ENCODE results near the gene CD209.
"Not testable (repeated sequence)": the region's sequence is repeated elsewhere in the genome, so short reads cannot be mapped to it uniquely, and the experiment has no call there.

CD209 gene

GRCh38 chr19:7746903-7747884 is at the start of gene CD209:
CD209 (minus strand) TSS chr19:7747534; CDS start chr19:7747511, 23 bp downstream.
- DNase-seq, result no peak

- DNase-seq, result no peak
These were observed 48.3 kb upstream of the CD209 start for GRCh38 chr19:7795555-7796161.

- DNase-seq, result no peak
These were observed 46.2 kb upstream of the CD209 start for GRCh38 chr19:7793493-7793892.

- not testable (repeated sequence) for DNase-seq
These were observed 45.4 kb upstream of the CD209 start for GRCh38 chr19:7792701-7793100.

- DNase-seq, result no peak
These were observed 44.9 kb upstream of the CD209 start for GRCh38 chr19:7792281-7792680.

- DNase-seq, result no peak
These were observed 43.1 kb upstream of the CD209 start for GRCh38 chr19:7790416-7790815.

- DNase-seq, result peak; percentile 17
These were observed 42.1 kb upstream of the CD209 start for GRCh38 chr19:7789447-7789846.

- DNase-seq, result no peak
These were observed 41.6 kb upstream of the CD209 start for GRCh38 chr19:7788933-7789323.

- DNase-seq, result no peak
These were observed 41.0 kb upstream of the CD209 start for GRCh38 chr19:7788178-7788932.

- no peak for DNase-seq
These were observed 40.4 kb upstream of the CD209 start for GRCh38 chr19:7787602-7788177.

GRCh38 chr19:7787141-7787540 is 39.8 kb upstream of the CD209 start:
- DNase-seq, result no peak

GRCh38 chr19:7784856-7785255 is 37.5 kb upstream of the CD209 start:
- DNase-seq, result no peak

GRCh38 chr19:7783991-7784423 is 36.7 kb upstream of the CD209 start:
- no peak for DNase-seq

GRCh38 chr19:7781157-7781556 is 33.8 kb upstream of the CD209 start:
- DNase-seq, result no peak

GRCh38 chr19:7779631-7780486 is 32.5 kb upstream of the CD209 start:
- no peak for DNase-seq

- no peak for DNase-seq
These were observed 30.7 kb upstream of the CD209 start for GRCh38 chr19:7778081-7778480.

GRCh38 chr19:7775761-7776160 is 28.4 kb upstream of the CD209 start:
- DNase-seq, result no peak

- DNase-seq, result no peak
These were observed 26.5 kb upstream of the CD209 start for GRCh38 chr19:7773841-7774240.

GRCh38 chr19:7772752-7773291 is 25.5 kb upstream of the CD209 start:
- DNase-seq, result peak; percentile 59

GRCh38 chr19:7771072-7771471 is 23.7 kb upstream of the CD209 start:
- no peak for DNase-seq

- DNase-seq, result no peak
These were observed 21.8 kb upstream of the CD209 start for GRCh38 chr19:7769171-7769570.

- DNase-seq, result no peak
These were observed 20.2 kb upstream of the CD209 start for GRCh38 chr19:7767487-7767886.

Data from stimulated activated CD4-positive, alpha-beta T cell treated with anti-CD3 and anti-CD28 coated beads, Interleukin-1b, Interleukin-23, amount 100 ng/mL, for 48 hours (primary cell).